ENCODE results near the gene NFATC2IP. TPM values are rescaled to one million over a fixed set of nuclear protein-coding genes. Genes with fewer than 3 reads are reported as not detected.
A peak's percentile ranks its signal among the peaks of the same experiment; 100 is the strongest.

Gene NFATC2IP
- total and polyA plus RNA-seq, 9 of the 15 experiments (the other 6 are each of a cell fraction or from before 2014, with no cell fraction given), result 15.6 to 106 (median 46.9) TPM

GRCh38 chr16:28950648-28951409 lies at the start of gene NFATC2IP (continued):
- TF ChIP-seq TAF1 (IDR thresholded peaks at IDR 0.05; ENCODE audit: control insufficient read depth, extremely low read depth, insufficient read depth, low read length, severe bottlenecking) (peak; percentile 95), MNT (conservative IDR thresholded peaks at IDR 0.05) (peak; percentile 78 to 89), DIDO1 (tag; IDR thresholded peaks at IDR 0.05; ENCODE audit: low read depth) (no peak), ARID2 (IDR thresholded peaks at IDR 0.05) (no peak), ERF (CRISPR knock-in tag; IDR thresholded peaks at IDR 0.05) (no peak), SMAD1 (IDR thresholded peaks at IDR 0.05; ENCODE audit: low read depth, low read length, partially characterized antibody) (no peak), ZBTB34 (CRISPR knock-in tag; IDR thresholded peaks at IDR 0.05) (no peak), RBM34 (IDR thresholded peaks at IDR 0.05; ENCODE audit: borderline replicate concordance, insufficient read depth, low read length) (no peak), ZNF23 (CRISPR knock-in tag; IDR thresholded peaks at IDR 0.05) (no peak), MTA1 (IDR thresholded peaks at IDR 0.05; ENCODE audit: borderline replicate concordance) (no peak), ZNF766 (CRISPR knock-in tag; conservative IDR thresholded peaks at IDR 0.05) (no peak), FIP1L1 (IDR thresholded peaks at IDR 0.05; ENCODE audit: low read depth, low read length, poor library complexity, severe bottlenecking) (no peak), MED1 (CRISPR knock-in tag; IDR thresholded peaks at IDR 0.05; ENCODE audit: borderline replicate concordance) (no peak), KDM1A (IDR thresholded peaks at IDR 0.05) (no peak), STAT5B (CRISPR knock-in tag; IDR thresholded peaks at IDR 0.05) (no peak)
- TF ChIP-seq, protein P1, sequence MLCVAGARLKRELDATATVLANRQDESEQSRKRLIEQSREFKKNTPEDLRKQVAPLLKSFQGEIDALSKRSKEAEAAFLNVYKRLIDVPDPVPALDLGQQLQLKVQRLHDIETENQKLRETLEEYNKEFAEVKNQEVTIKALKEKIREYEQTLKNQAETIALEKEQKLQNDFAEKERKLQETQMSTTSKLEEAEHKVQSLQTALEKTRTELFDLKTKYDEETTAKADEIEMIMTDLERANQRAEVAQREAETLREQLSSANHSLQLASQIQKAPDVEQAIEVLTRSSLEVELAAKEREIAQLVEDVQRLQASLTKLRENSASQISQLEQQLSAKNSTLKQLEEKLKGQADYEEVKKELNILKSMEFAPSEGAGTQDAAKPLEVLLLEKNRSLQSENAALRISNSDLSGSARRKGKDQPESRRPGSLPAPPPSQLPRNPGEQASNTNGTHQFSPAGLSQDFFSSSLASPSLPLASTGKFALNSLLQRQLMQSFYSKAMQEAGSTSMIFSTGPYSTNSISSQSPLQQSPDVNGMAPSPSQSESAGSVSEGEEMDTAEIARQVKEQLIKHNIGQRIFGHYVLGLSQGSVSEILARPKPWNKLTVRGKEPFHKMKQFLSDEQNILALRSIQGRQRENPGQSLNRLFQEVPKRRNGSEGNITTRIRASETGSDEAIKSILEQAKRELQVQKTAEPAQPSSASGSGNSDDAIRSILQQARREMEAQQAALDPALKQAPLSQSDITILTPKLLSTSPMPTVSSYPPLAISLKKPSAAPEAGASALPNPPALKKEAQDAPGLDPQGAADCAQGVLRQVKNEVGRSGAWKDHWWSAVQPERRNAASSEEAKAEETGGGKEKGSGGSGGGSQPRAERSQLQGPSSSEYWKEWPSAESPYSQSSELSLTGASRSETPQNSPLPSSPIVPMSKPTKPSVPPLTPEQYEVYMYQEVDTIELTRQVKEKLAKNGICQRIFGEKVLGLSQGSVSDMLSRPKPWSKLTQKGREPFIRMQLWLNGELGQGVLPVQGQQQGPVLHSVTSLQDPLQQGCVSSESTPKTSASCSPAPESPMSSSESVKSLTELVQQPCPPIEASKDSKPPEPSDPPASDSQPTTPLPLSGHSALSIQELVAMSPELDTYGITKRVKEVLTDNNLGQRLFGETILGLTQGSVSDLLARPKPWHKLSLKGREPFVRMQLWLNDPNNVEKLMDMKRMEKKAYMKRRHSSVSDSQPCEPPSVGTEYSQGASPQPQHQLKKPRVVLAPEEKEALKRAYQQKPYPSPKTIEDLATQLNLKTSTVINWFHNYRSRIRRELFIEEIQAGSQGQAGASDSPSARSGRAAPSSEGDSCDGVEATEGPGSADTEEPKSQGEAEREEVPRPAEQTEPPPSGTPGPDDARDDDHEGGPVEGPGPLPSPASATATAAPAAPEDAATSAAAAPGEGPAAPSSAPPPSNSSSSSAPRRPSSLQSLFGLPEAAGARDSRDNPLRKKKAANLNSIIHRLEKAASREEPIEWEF (CRISPR knock-in tag; IDR thresholded peaks at IDR 0.05), result no peak

Measured in K562 (cell line).